Parathyroid adenoma (tissue), 2 donors: ENCODE data around the gene LRRC15.

ENCODE experiments used
- H2AFZ ChIP-seq: fragments of 300-600 bp; sonication (generic); one replicate; pipeline ENCODE4 v1.7.0; 2017; ENCODE audit warnings: antibody characterized with exemption, mild to moderate bottlenecking
- H3K27ac ChIP-seq: fragments of 300-600 bp; sonication (generic); one replicate; pipeline ENCODE4 v1.7.0; 2017
- H3K27me3 ChIP-seq: fragments of 300-600 bp; sonication (generic); one replicate; pipeline ENCODE4 v1.7.0; 2017; ENCODE audit warnings: low read length; ENCODE audit not compliant: control insufficient read depth, insufficient read depth
- H3K36me3 ChIP-seq: fragments of 300-600 bp; sonication (generic); one replicate; pipeline ENCODE4 v1.7.0; 2017; ENCODE audit warnings: low read length; ENCODE audit not compliant: control insufficient read depth, insufficient read depth
- H3K4me1 ChIP-seq: fragments of 300-600 bp; sonication (generic); one replicate; pipeline ENCODE4 v1.7.0; 2017; ENCODE audit warnings: control low read depth
- H3K4me2 ChIP-seq: fragments of 300-600 bp; sonication (generic); one replicate; pipeline ENCODE4 v1.7.0; 2017; ENCODE audit warnings: low read length
- H3K4me3 ChIP-seq: fragments of 300-600 bp; sonication (generic); one replicate; pipeline ENCODE4 v1.7.0; 2017; ENCODE audit warnings: low read depth, low read length
- H3K79me2 ChIP-seq: fragments of 300-600 bp; sonication (generic); one replicate; pipeline ENCODE4 v1.7.0; 2017; ENCODE audit warnings: control low read depth
- H3K9ac ChIP-seq: fragments of 300-600 bp; sonication (generic); one replicate; pipeline ENCODE4 v1.7.0; 2017; ENCODE audit warnings: mild to moderate bottlenecking
- H3K9me3 ChIP-seq: fragments of 300-600 bp; sonication (generic); one replicate; pipeline ENCODE4 v1.7.0; 2017; ENCODE audit warnings: low read length; ENCODE audit not compliant: control insufficient read depth
- TF ChIP-seq, protein P1 (sequence below): fragments of 300-600 bp; sonication (generic); IDR thresholded peaks from one replicate; pipeline ENCODE4 v1.7.0; 2017; ENCODE audit warnings: antibody characterized with exemption, mild to moderate bottlenecking
- donor health status: primary hyperparathyroidism.

LRRC15 gene

DNA sequence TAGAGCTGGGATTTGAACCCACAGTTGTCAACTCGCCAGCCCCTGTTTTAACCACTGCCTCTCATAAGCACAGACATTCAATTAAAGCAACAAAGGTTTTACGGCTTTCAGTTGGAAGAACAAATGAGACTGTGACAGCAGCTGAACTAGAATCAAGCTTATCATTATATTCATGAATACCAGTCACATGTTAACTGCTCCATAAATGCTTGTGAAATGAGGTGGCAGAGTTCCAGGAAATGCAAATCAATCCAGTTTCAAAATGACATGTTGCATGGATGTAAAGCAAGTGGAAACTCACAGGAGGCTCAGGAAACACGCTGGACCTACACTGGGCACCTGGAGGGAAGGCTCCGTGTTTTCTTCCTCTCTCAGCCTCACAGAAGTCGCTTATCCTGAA, 25.7 kb upstream of the LRRC15 start:
- no peak overlapping the region for H3K9ac ChIP-seq
- no peaks in the 10 kb centered on the region for H3K27me3 ChIP-seq

DNA sequence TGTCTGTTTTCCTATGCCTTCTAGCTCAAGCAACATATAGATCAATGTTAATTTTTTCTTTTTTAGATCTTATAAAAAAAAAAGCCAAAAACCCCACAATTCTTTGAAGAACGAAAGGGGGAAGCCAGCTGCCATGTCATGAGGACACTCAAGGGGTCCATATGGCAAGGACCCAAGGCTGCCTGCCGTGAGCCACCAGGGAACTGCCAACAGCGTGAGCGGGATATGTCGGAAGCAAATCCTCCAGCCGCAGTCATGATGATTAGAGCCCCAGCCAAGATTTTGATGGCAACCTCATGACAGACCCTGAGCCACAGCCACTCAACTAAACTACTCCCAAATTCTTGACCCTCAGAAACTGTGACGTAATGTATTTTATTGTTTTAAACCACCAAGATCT, 23.0 kb upstream of the LRRC15 start:
- TF ChIP-seq, protein P1, sequence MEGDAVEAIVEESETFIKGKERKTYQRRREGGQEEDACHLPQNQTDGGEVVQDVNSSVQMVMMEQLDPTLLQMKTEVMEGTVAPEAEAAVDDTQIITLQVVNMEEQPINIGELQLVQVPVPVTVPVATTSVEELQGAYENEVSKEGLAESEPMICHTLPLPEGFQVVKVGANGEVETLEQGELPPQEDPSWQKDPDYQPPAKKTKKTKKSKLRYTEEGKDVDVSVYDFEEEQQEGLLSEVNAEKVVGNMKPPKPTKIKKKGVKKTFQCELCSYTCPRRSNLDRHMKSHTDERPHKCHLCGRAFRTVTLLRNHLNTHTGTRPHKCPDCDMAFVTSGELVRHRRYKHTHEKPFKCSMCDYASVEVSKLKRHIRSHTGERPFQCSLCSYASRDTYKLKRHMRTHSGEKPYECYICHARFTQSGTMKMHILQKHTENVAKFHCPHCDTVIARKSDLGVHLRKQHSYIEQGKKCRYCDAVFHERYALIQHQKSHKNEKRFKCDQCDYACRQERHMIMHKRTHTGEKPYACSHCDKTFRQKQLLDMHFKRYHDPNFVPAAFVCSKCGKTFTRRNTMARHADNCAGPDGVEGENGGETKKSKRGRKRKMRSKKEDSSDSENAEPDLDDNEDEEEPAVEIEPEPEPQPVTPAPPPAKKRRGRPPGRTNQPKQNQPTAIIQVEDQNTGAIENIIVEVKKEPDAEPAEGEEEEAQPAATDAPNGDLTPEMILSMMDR = no peak

More for the DNA sequence above, 25.7 kb upstream of the LRRC15 start:
- H3K79me2 ChIP-seq = no peaks in the 10 kb centered on the region
- H3K36me3 ChIP-seq = no peaks in the 10 kb centered on the region
- H3K9me3 ChIP-seq = no peaks in the 10 kb centered on the region
- no peak overlapping the region for H3K4me3 ChIP-seq
- no peak overlapping the region for H3K4me2 ChIP-seq
- H3K4me1 ChIP-seq = no peaks in the 10 kb centered on the region
- TF ChIP-seq, protein P1 = no peak
- H2AFZ ChIP-seq = no peak overlapping the region
- no peak overlapping the region for H3K27ac ChIP-seq

DNA sequence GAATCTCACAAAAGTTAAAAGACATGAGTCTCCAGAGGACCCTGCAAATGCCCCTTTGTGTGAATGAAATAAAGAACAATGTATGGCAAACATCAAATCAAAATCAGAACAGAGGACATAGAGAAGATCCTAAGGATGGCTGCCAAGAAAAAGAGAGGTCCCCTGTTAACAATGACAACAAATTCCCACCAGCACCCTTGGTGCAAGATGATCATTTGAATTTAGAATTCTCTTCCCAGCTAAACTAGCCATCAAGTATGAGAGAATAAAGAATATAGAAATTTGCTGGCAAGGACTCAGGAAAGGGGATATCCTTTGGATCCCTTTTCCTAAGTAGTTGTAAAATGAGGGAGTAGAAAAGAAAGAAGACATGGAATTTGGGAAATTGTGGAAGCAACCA, 21.3 kb upstream of the LRRC15 start:
- Histone ChIP-seq H2AFZ (no peak overlapping the region), H3K27me3 (no peaks in the 10 kb centered on the region), H3K4me1 (no peaks in the 10 kb centered on the region), H3K36me3 (no peaks in the 10 kb centered on the region), H3K79me2 (no peaks in the 10 kb centered on the region), H3K27ac (no peak overlapping the region), H3K4me3 (no peak overlapping the region), H3K9me3 (no peaks in the 10 kb centered on the region), H3K4me2 (no peak overlapping the region), H3K9ac (no peak overlapping the region)
- TF ChIP-seq, protein P1 = no peak

More for the DNA sequence above, 23.0 kb upstream of the LRRC15 start:
- H2AFZ ChIP-seq = no peak overlapping the region
- no peak overlapping the region for H3K4me3 ChIP-seq
- no peaks in the 10 kb centered on the region for H3K79me2 ChIP-seq
- H3K9ac ChIP-seq = no peak overlapping the region
- H3K4me2 ChIP-seq = no peak overlapping the region
- H3K27ac ChIP-seq = no peak overlapping the region
- H3K9me3 ChIP-seq = no peaks in the 10 kb centered on the region
- no peaks in the 10 kb centered on the region for H3K27me3 ChIP-seq
- no peaks in the 10 kb centered on the region for H3K36me3 ChIP-seq
- H3K4me1 ChIP-seq = no peaks in the 10 kb centered on the region

DNA sequence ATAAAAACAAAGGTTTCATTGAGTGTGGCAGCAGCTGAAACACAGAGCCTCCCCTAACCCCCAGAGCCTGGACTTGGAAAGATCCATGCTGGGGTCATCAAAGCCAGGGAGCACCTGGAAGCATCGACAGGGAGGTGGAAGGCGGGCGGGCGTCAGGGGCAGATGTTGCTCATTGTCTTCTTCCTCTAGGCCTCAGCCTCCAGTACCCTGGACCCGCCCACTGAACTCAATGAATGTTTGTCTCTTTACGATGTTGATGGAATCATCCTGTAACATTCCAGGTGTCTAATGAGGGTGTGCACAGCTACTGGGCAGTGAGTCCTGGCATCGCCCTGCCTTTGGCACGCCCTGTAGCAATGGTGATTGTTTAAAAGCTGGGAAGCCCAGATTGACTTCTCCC, 19.7 kb upstream of the LRRC15 start:
- no peak overlapping the region for H2AFZ ChIP-seq
- H3K4me3 ChIP-seq = no peak overlapping the region
- no peaks in the 10 kb centered on the region for H3K79me2 ChIP-seq
- H3K9me3 ChIP-seq = no peaks in the 10 kb centered on the region
- TF ChIP-seq, protein P1 = no peak
- H3K4me2 ChIP-seq = no peak overlapping the region
- H3K9ac ChIP-seq = no peak overlapping the region
- no peaks in the 10 kb centered on the region for H3K36me3 ChIP-seq
- H3K27me3 ChIP-seq = no peaks in the 10 kb centered on the region
- H3K27ac ChIP-seq = no peak overlapping the region
- no peaks in the 10 kb centered on the region for H3K4me1 ChIP-seq

DNA sequence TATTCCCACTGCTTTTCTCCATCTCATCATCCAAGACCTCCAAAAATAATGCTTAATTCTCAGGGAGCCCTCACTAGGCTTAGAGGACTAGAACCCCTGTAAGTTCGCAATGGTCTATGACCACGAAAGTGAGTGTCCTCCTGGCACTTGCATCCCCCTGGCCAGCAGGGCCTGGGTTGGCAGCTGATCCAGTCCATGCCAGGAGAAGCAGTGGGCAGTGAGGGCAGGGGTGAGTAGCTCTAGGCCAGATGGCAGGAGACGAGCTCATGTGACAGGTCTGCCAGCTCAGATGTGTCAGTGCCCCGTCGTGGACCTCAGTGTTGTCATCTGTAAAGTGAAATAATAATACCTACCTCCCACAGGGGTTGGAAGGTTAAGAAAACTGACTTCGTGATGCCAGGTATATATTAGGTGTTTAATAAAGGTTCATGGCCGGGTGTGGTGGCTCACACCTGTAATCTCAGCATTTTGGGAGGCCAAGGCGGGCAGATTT, 18.4 kb upstream of the LRRC15 start:
- H3K4me3 ChIP-seq = no peak overlapping the region
- H2AFZ ChIP-seq = no peak overlapping the region
- H3K4me2 ChIP-seq = no peak overlapping the region
- no peak overlapping the region for H3K27ac ChIP-seq
- no peaks in the 10 kb centered on the region for H3K9me3 ChIP-seq
- TF ChIP-seq, protein P1 = no peak
- no peaks in the 10 kb centered on the region for H3K4me1 ChIP-seq
- no peaks in the 10 kb centered on the region for H3K36me3 ChIP-seq
- H3K27me3 ChIP-seq = no peaks in the 10 kb centered on the region
- H3K79me2 ChIP-seq = no peaks in the 10 kb centered on the region
- no peak overlapping the region for H3K9ac ChIP-seq
